ENCODE data around the gene PRCD.
"Not testable (repeated sequence)": the region's sequence is repeated elsewhere in the genome, so short reads cannot be mapped to it uniquely, and the experiment has no call there.

PRCD gene

GRCh38 chr17:76558198-76559095 is 18.6 kb downstream of the PRCD start:
- no peak for DNase-seq

- not testable (repeated sequence) for DNase-seq
Observed at GRCh38 chr17:76559460-76559859, 19.6 kb downstream of the PRCD start.

DNA sequence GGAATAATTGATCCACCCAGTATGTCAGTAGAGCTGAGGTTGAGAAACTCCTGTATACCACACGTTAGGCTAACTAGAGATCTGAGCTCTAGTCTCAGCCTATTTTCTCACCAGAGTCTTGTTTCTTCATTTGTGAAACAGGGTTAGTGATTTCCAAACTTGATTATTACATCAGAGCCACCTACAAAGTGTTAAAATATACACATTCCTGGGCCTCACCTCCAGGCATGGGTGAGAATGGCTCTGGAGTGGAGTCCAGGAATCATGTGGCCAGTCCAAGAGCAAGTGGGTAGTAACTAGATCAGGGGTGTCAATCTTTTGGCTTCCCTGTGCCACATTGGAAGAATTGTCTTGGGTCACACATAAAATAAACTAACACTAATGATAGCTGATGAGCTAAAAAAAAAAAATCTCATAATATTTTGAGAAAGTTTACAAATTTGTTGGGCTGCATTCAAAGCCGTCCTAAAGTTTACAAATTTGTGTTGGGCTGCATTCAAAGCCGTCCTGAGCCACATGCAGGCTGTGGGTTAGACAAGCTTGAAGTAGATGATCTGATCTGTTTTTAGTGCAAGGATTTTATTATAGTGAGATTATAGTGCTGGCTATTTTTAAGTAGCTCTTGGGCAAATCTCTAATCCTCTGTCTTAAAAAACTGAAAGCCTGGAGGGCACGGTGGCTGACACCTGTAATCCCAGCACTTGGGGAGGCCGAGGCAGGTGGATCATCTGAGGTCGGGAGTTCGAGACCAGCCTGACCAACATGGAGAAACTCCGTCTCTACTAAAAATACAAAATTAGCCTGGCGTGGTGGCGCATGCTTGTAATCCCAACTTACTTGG is 20.4 kb downstream of the PRCD start:
- DNase-seq: no peak

DNA sequence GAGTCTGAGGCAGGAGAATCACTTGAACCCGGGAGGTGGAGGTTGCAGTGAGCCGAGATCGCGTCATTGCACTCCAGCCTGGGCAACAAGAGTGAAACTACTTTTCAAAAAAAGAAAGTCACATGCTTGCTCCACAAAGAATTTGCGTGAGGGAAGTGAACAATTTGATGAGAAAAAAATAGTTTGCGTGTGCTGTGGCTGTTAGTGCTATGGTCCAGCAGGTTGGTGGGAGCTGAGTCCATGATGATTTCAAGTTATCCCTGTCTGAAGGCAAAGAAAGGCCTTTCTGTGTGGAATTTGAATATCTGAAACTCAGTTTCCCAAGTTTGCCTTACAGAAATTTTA is 21.0 kb downstream of the PRCD start:
- DNase-seq: no peak

GRCh38 chr17:76561332-76561731 is 21.5 kb downstream of the PRCD start:
- no peak for DNase-seq

DNA sequence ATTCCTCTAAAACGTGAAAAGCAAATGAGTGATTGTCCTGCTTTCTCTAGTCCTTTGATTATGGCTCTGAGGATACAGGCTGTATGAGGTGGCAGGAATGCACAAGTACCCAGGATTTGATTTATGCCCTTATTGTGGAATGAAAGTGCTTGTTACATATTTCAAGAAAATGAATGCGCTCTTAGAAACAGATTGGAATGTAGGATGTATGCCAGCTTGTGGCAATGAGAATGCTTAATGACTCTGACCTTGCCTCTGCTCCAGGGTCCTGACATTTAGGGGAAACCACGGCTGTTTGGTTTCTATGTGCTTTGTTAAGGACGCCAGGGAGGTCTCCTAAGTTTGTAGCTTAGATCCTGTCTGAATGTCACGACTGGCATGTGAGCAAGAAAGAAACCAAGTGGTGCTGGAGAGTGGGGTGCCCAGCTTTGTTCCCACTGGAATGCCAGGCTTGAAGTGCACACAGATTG is 22.0 kb downstream of the PRCD start:
- no peak for DNase-seq

DNA sequence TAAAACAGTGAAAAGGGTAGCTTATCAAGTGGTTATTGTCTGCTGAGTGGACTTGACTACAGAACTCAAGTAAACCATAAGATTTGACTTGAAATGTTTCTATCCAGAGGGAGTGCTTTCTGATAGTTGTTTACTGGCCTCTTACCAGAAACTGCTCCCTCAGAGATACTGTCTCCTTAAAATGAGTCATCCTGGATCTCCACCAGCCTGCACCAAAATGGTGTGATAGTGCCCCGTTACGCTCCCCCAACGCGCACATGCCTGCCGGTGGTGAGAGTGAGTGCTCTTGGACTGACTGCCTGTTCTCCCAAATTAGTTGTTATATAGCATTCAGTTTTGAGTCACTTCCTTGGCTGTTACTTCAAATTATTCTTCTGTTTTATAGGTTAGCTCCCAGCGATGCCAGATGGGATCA is 22.9 kb downstream of the PRCD start:
- no peak for DNase-seq

DNA sequence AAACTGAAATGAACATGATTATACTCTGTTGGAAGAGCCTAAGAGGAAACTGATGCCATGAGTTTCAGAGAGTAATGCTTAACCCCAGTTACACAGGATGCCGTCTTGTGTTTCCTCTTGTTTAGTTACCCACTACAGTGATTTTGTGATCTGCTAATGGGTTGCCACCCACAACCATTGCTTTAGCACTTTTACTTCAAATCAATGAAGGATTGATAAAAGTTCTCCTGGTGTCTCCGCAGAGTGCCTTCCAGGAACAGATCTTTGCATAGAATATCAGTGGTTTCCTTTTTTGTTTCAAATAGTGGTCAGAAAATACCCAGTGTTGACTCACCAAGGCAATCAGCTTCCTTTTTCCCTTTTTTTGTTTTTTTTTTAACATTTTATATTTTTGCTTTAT is 23.5 kb downstream of the PRCD start:
- DNase-seq: not testable (repeated sequence)

- DNase-seq: not testable (repeated sequence)
Observed at GRCh38 chr17:76564991-76565727, 25.3 kb downstream of the PRCD start.

- DNase-seq: no peak
Observed at GRCh38 chr17:76565728-76566612, 26.1 kb downstream of the PRCD start.

GRCh38 chr17:76566613-76566943 is 26.7 kb downstream of the PRCD start:
- DNase-seq: no peak

DNA sequence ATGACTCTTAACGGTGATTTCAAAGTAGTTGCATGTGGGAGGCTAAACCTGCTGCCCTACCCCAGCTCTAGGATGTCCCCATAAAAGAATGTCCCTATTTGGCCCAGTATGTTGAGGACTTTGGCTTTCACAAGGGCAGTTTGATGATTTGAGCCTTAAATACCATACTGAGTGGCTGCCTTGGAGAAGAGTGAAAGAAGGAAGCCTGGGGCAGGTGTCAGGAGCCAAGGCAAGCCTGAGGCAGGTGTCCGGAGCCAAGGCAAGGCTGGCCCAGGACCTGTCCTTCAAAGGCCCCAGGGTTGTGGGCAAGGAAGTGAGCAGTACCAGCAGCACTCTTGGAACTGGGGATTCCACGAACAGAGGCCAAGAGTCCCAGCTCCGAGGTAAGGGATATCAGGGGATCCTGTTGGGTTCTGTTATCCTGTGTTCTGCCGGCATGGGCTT is 27.2 kb downstream of the PRCD start:
- DNase-seq: no peak

GRCh38 chr17:76567634-76568432 is 28.0 kb downstream of the PRCD start:
- no peak for DNase-seq

DNA sequence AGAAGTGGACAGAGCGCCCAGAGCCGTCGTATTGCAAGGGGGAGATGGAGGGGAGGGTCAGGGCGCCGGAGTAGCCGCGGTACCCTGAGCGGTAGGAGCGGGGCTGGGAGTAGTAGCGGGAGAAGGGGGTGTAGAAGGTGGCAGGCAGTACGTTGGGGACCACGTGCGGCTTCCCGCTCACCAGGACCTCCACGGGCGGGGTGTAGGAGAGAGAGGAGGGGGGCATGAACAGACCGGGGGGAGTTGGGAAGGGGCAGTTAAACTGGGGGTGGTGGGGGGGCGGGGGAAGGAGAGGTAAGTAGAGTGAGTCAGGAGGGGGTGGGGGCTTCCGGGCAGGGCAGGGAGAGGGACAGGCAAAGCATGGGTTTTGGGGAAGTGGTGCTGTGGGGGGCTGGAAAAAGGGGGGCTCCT is 29.0 kb downstream of the PRCD start:
- no peak for DNase-seq

DNA sequence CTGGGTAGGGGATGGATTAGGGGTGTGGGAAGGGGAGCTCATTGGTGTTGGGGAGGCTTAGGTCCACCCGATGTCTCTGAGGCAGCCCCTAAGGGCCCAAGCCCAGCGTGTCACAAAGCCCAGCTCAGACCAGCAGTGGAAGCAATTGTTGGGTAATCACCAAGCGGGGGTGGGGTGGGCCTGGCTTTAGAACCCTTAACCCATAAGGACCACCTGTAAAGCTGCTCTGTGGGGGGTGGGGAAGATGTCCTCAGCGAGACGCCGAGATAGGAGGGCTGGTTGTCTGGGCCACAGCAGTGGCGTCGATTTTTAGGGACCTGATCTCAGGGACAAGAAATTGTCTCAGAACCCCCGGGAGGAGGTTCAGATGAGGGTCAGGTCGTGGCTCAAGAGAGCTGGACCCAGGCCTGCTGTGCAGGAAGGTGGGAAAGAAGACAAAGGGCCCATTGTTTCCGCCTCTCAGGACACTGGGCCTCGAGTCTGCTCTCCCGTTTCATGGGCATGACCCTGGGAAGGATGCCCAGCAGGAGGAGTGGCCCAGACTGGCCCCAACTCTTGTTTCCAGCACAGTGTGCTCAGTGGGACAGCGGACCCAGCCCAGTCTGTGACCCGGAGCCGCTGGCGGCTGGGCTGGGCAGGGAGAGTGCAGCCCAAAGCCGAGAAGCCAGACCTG is 29.9 kb downstream of the PRCD start:
- no peak for DNase-seq

GRCh38 chr17:76570457-76570856 is 30.6 kb downstream of the PRCD start:
- no peak for DNase-seq

GRCh38 chr17:76570877-76571471 is 31.1 kb downstream of the PRCD start:
- DNase-seq: no peak

- DNase-seq: no peak
Observed at GRCh38 chr17:76572201-76572910, 32.5 kb downstream of the PRCD start.

- no peak for DNase-seq
Observed at GRCh38 chr17:76573096-76573495, 33.3 kb downstream of the PRCD start.

DNA sequence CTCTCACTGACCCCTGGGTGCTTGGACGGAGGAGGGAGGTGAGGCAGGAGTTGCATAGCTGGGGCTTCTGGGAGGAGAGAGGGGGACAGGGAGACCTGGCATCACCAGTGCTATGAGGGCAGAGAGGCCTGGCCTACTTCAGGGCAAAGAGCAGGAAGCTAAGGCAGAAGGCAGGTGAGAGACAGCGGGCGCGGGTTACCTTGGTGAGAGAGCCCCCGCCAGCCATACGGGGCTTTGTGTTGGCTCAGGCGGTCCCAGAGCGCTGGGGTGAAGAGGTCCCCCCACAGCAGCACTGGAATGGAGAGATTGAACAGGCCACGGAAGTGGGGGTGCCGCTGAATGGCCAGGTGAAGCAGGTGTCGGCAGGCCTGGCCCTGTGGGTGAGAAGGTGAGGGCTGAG is 34.3 kb downstream of the PRCD start:
- DNase-seq: no peak

Measured in activated CD8-positive, alpha-beta memory T cell treated with anti-CD3 and anti-CD28 coated beads for 24 hours (primary cell).